ENCODE data around the gene KLHDC10.

KLHDC10 gene

GRCh38 chr7:130148561-130148960 lies 78.2 kb downstream of the KLHDC10 start:
- Histone ChIP-seq H3K9me3 (ENCODE audit: control insufficient read depth, insufficient read depth, low read length) (no peaks in the 10 kb centered on the region), H3K27ac (ENCODE audit: low read length) (no peak overlapping the region), H3K36me3 (ENCODE audit: control insufficient read depth, insufficient read depth, low read length) (no peaks in the 10 kb centered on the region), H3K4me1 (ENCODE audit: control insufficient read depth, insufficient read depth, low read length) (no peaks in the 10 kb centered on the region), H3K27me3 (ENCODE audit: control insufficient read depth, insufficient read depth, low read length) (no peaks in the 10 kb centered on the region), H3K4me3 (ENCODE audit: low read length) (no peak overlapping the region)
- no CpG with 5 or more reads among the region's 9 CpGs for WGBS (ENCODE audit: insufficient coverage, insufficient read length)
- no peak for DNase-seq (ENCODE audit: low read depth, low spot score)

GRCh38 chr7:130149281-130150139 lies 79.2 kb downstream of the KLHDC10 start:
- Histone ChIP-seq H3K27me3 (ENCODE audit: control insufficient read depth, insufficient read depth, low read length) (no peaks in the 10 kb centered on the region), H3K27ac (ENCODE audit: low read length) (no peak overlapping the region), H3K36me3 (ENCODE audit: control insufficient read depth, insufficient read depth, low read length) (no peaks in the 10 kb centered on the region), H3K4me1 (ENCODE audit: control insufficient read depth, insufficient read depth, low read length) (no peaks in the 10 kb centered on the region), H3K9me3 (ENCODE audit: control insufficient read depth, insufficient read depth, low read length) (no peaks in the 10 kb centered on the region), H3K4me3 (ENCODE audit: low read length) (no peak overlapping the region)
- no CpG with 5 or more reads among the region's 20 CpGs for WGBS (ENCODE audit: insufficient coverage, insufficient read length)
- no peak for DNase-seq (ENCODE audit: low read depth, low spot score)

- Histone ChIP-seq H3K4me1 (ENCODE audit: control insufficient read depth, insufficient read depth, low read length) (no peaks in the 10 kb centered on the region), H3K9me3 (ENCODE audit: control insufficient read depth, insufficient read depth, low read length) (no peaks in the 10 kb centered on the region), H3K36me3 (ENCODE audit: control insufficient read depth, insufficient read depth, low read length) (no peaks in the 10 kb centered on the region), H3K4me3 (ENCODE audit: low read length) (no peak overlapping the region), H3K27me3 (ENCODE audit: control insufficient read depth, insufficient read depth, low read length) (no peaks in the 10 kb centered on the region), H3K27ac (ENCODE audit: low read length) (no peak overlapping the region)
- WGBS (ENCODE audit: insufficient coverage, insufficient read length): no CpG with 5 or more reads among the region's 11 CpGs
- no peak for DNase-seq (ENCODE audit: low read depth, low spot score)
Observed at GRCh38 chr7:130150587-130150986, 80.3 kb downstream of the KLHDC10 start.

- Histone ChIP-seq H3K36me3 (ENCODE audit: control insufficient read depth, insufficient read depth, low read length) (no peaks in the 10 kb centered on the region), H3K4me1 (ENCODE audit: control insufficient read depth, insufficient read depth, low read length) (no peaks in the 10 kb centered on the region), H3K4me3 (ENCODE audit: low read length) (no peak overlapping the region), H3K9me3 (ENCODE audit: control insufficient read depth, insufficient read depth, low read length) (no peaks in the 10 kb centered on the region), H3K27ac (ENCODE audit: low read length) (no peak overlapping the region), H3K27me3 (ENCODE audit: control insufficient read depth, insufficient read depth, low read length) (no peaks in the 10 kb centered on the region)
- WGBS (ENCODE audit: insufficient coverage, insufficient read length): 100% methylated on average over 1 of the region's 5 CpGs
- DNase-seq (ENCODE audit: low read depth, low spot score): no peak
Observed at GRCh38 chr7:130151591-130152492, 81.5 kb downstream of the KLHDC10 start.

- H3K4me3 ChIP-seq (ENCODE audit: low read length): no peak overlapping the region
- DNase-seq (ENCODE audit: low read depth, low spot score): no peak
- no peak overlapping the region for H3K27ac ChIP-seq (ENCODE audit: low read length)
- no peaks in the 10 kb centered on the region for H3K4me1 ChIP-seq (ENCODE audit: control insufficient read depth, insufficient read depth, low read length)
- H3K36me3 ChIP-seq (ENCODE audit: control insufficient read depth, insufficient read depth, low read length): no peaks in the 10 kb centered on the region
- H3K9me3 ChIP-seq (ENCODE audit: control insufficient read depth, insufficient read depth, low read length): no peaks in the 10 kb centered on the region
- H3K27me3 ChIP-seq (ENCODE audit: control insufficient read depth, insufficient read depth, low read length): no peaks in the 10 kb centered on the region
- 100% methylated on average over 3 of the region's 17 CpGs for WGBS (ENCODE audit: insufficient coverage, insufficient read length)
Observed at GRCh38 chr7:130152493-130153210, 82.3 kb downstream of the KLHDC10 start.

- WGBS (ENCODE audit: insufficient coverage, insufficient read length): no CpG with 5 or more reads among the region's 29 CpGs
- Histone ChIP-seq H3K9me3 (ENCODE audit: control insufficient read depth, insufficient read depth, low read length) (no peaks in the 10 kb centered on the region), H3K27me3 (ENCODE audit: control insufficient read depth, insufficient read depth, low read length) (no peaks in the 10 kb centered on the region), H3K36me3 (ENCODE audit: control insufficient read depth, insufficient read depth, low read length) (no peaks in the 10 kb centered on the region), H3K4me3 (ENCODE audit: low read length) (no peak overlapping the region), H3K4me1 (ENCODE audit: control insufficient read depth, insufficient read depth, low read length) (no peaks in the 10 kb centered on the region), H3K27ac (ENCODE audit: low read length) (no peak overlapping the region)
- DNase-seq (ENCODE audit: low read depth, low spot score): no peak
Observed at GRCh38 chr7:130153211-130153908, 83.0 kb downstream of the KLHDC10 start.

GRCh38 chr7:130154131-130154500 lies 83.8 kb downstream of the KLHDC10 start:
- Histone ChIP-seq H3K9me3 (ENCODE audit: control insufficient read depth, insufficient read depth, low read length) (no peaks in the 10 kb centered on the region), H3K36me3 (ENCODE audit: control insufficient read depth, insufficient read depth, low read length) (no peaks in the 10 kb centered on the region), H3K27me3 (ENCODE audit: control insufficient read depth, insufficient read depth, low read length) (no peaks in the 10 kb centered on the region), H3K4me1 (ENCODE audit: control insufficient read depth, insufficient read depth, low read length) (no peaks in the 10 kb centered on the region), H3K4me3 (ENCODE audit: low read length) (no peak overlapping the region), H3K27ac (ENCODE audit: low read length) (no peak overlapping the region)
- no CpG with 5 or more reads among the region's 6 CpGs for WGBS (ENCODE audit: insufficient coverage, insufficient read length)
- no peak for DNase-seq (ENCODE audit: low read depth, low spot score)

GRCh38 chr7:130154501-130155317 lies 84.4 kb downstream of the KLHDC10 start:
- no peaks in the 10 kb centered on the region for H3K9me3 ChIP-seq (ENCODE audit: control insufficient read depth, insufficient read depth, low read length)
- peak; percentile 37 for DNase-seq (ENCODE audit: low read depth, low spot score)
- H3K27ac ChIP-seq (ENCODE audit: low read length): no peak overlapping the region
- H3K4me1 ChIP-seq (ENCODE audit: control insufficient read depth, insufficient read depth, low read length): no peaks in the 10 kb centered on the region
- no CpG with 5 or more reads among the region's 31 CpGs for WGBS (ENCODE audit: insufficient coverage, insufficient read length)
- H3K4me3 ChIP-seq (ENCODE audit: low read length): no peak overlapping the region
- no peaks in the 10 kb centered on the region for H3K36me3 ChIP-seq (ENCODE audit: control insufficient read depth, insufficient read depth, low read length)
- H3K27me3 ChIP-seq (ENCODE audit: control insufficient read depth, insufficient read depth, low read length): no peaks in the 10 kb centered on the region

- no CpG with 5 or more reads among the region's 7 CpGs for WGBS (ENCODE audit: insufficient coverage, insufficient read length)
- DNase-seq (ENCODE audit: low read depth, low spot score): no peak
Observed at GRCh38 chr7:130156140-130156539, 85.8 kb downstream of the KLHDC10 start.

More at GRCh38 chr7:130156140-130156539, 85.8 kb downstream of the KLHDC10 start:
- Histone ChIP-seq H3K27me3 (ENCODE audit: control insufficient read depth, insufficient read depth, low read length) (no peaks in the 10 kb centered on the region), H3K36me3 (ENCODE audit: control insufficient read depth, insufficient read depth, low read length) (no peaks in the 10 kb centered on the region), H3K9me3 (ENCODE audit: control insufficient read depth, insufficient read depth, low read length) (no peaks in the 10 kb centered on the region), H3K4me3 (ENCODE audit: low read length) (no peak overlapping the region), H3K4me1 (ENCODE audit: control insufficient read depth, insufficient read depth, low read length) (no peaks in the 10 kb centered on the region), H3K27ac (ENCODE audit: low read length) (no peak overlapping the region)

Measured in iPS DF 6.9 (cell line).